Esophagus squamous epithelium (tissue), 4 donors: ENCODE results near the gene SGCG.

ENCODE experiments used
- CTCF ChIP-seq, 6 experiments: fragments of 450-650 bp in 4 of 6; fragments of 200-600 bp in 2 of 6; sonication (generic) in 2 of 6; IDR thresholded peaks; one replicate each; pipeline ENCODE4 v1.5.1; 2016 to 2019; ENCODE audit warnings: antibody characterized with exemption in 6 of 6, mild to moderate bottlenecking in 4 of 6, moderate library complexity in 4 of 6
- POLR2A ChIP-seq, 4 donors: fragments of 450-650 bp; IDR thresholded peaks; one replicate each; pipeline ENCODE4 v1.6.1; 2017; ENCODE audit warnings: antibody characterized with exemption in 4 of 4, mild to moderate bottlenecking in 4 of 4, moderate library complexity in 3 of 4

GRCh38 chr13:23183292-23183691 is 2.5 kb downstream of the SGCG start:
- no peak for TF ChIP-seq CTCF (IDR thresholded peaks at IDR 0.05)
- TF ChIP-seq POLR2A (IDR thresholded peaks at IDR 0.05): no peak
